PC-3 (cell line): ENCODE results near the gene SPAAR. TPM values are rescaled to one million over a fixed set of nuclear protein-coding genes. Genes with fewer than 3 reads are reported as not detected.

Experiments
- ATAC-seq: fragments of 200-7000 bp; cut with Tn5 transposase; 2 replicates; pipeline ENCODE4 v1.9.1; 2020; ENCODE audit warnings: mild to moderate bottlenecking, moderate library complexity
- BruUV-seq: library from RNA; stranded (reverse); fragments of 400-500 nt; replicated peaks from 2 replicates; lab custom pipeline; 2021; lab: Mats Ljungman, UMichigan
- CTCF ChIA-PET: fragments of 300-600 bp; sonication (Branson Sonifier 250); formaldehyde crosslinking; loops from one replicate; lab custom pipeline; 2022; ENCODE audit warnings: antibody characterized with exemption; lab: Charles Lee
- POLR2A ChIA-PET: fragments of 300-600 bp; sonication (Branson Sonifier 250); formaldehyde crosslinking; loops from one replicate; lab custom pipeline; 2022; ENCODE audit warnings: antibody characterized with exemption; ENCODE audit not compliant: unreplicated experiment; lab: Charles Lee
- DNase-seq: peaks from one replicate; pipeline ENCODE4 v3.0.0-alpha.2; 2015
- H2AFZ ChIP-seq: fragments of 300-600 bp; sonication (generic); 2 replicates; pipeline ENCODE4 v1.6.0; 2016; ENCODE audit warnings: antibody characterized with exemption, low read length
- H3F3A ChIP-seq: fragments of 300-600 bp; sonication (generic); one replicate; pipeline ENCODE4 v1.6.0; 2017; ENCODE audit warnings: antibody characterized with exemption, low read length, control low read depth, mild to moderate bottlenecking; ENCODE audit not compliant: unreplicated experiment
- H3K27ac ChIP-seq: fragments of 300-600 bp; sonication (generic); 2 replicates; pipeline ENCODE4 v1.5.1; 2016; ENCODE audit warnings: mild to moderate bottlenecking, low read length
- H3K27me3 ChIP-seq: fragments of 300-600 bp; sonication (generic); 2 replicates; pipeline ENCODE4 v1.6.1; 2016; ENCODE audit warnings: low read length, mixed read lengths
- H3K36me3 ChIP-seq: fragments of 300-600 bp; sonication (generic); 2 replicates; pipeline ENCODE4 v1.6.1; 2016; ENCODE audit warnings: low read depth, mixed run types, low read length, mixed read lengths
- H3K4me1 ChIP-seq: fragments of 300-600 bp; sonication (generic); 2 replicates; pipeline ENCODE4 v1.5.1; 2016; ENCODE audit warnings: low read length; ENCODE audit not compliant: insufficient read depth
- H3K4me2 ChIP-seq: fragments of 300-600 bp; sonication (generic); 2 replicates; pipeline ENCODE4 v1.6.0; 2016; ENCODE audit warnings: low read length
- H3K4me3 ChIP-seq: fragments of 300-600 bp; sonication (generic); 2 replicates; pipeline ENCODE4 v1.5.1; 2016; ENCODE audit warnings: mild to moderate bottlenecking, low read length, mixed read lengths
- H3K79me2 ChIP-seq: fragments of 300-600 bp; sonication (generic); 2 replicates; pipeline ENCODE4 v1.6.1; 2017; ENCODE audit warnings: low read length, mixed read lengths
- H3K9ac ChIP-seq: fragments of 300-600 bp; sonication (generic); 2 replicates; pipeline ENCODE4 v1.6.0; 2016; ENCODE audit warnings: mild to moderate bottlenecking, low read length
- H3K9me2 ChIP-seq: fragments of 300-600 bp; sonication (generic); replicated peaks from 2 replicates; pipeline ENCODE4 v1.6.1; 2016; ENCODE audit warnings: mixed run types, low read length, mixed read lengths
- H3K9me3 ChIP-seq: fragments of 300-600 bp; sonication (generic); 2 replicates; pipeline ENCODE4 v1.6.1; 2016; ENCODE audit warnings: low read length, mixed read lengths
- H4K20me1 ChIP-seq: fragments of 300-600 bp; sonication (generic); 2 replicates; pipeline ENCODE4 v1.6.1; 2016; ENCODE audit warnings: low read length, mixed read lengths
- EZH2 ChIP-seq: fragments of 300-600 bp; sonication (generic); IDR thresholded peaks from one replicate; pipeline ENCODE4 v1.6.1; 2017; ENCODE audit warnings: antibody characterized with exemption, mild to moderate bottlenecking, low read length; ENCODE audit not compliant: unreplicated experiment
- EZH2phosphoT487 ChIP-seq: fragments of 300-600 bp; sonication (generic); IDR thresholded peaks from 2 replicates; pipeline ENCODE4 v1.6.1; 2018; ENCODE audit warnings: mild to moderate bottlenecking, antibody characterized with exemption, low read length, borderline replicate concordance
- intact Hi-C: fragments of 100-400 bp; cut with micrococcal nuclease; formaldehyde crosslinking; loops from 2 replicates; pipeline ENCODE4 v1.9.0; 2023
- total RNA-seq: library from RNA; depleted of rRNA; stranded (reverse); fragments of >200 nt; gene quantifications from 2 replicates; pipeline ENCODE4 v1.2.3, GENCODE V29; 2014; rRNA removed
- TF ChIP-seq, protein P1 (sequence below): fragments of 300-600 bp; sonication (generic); conservative IDR thresholded peaks from 2 replicates; pipeline ENCODE4 v1.5.1; 2017; ENCODE audit warnings: antibody characterized with exemption, low read depth, mild to moderate bottlenecking, low read length

The SPAAR gene
- total RNA-seq, 1 experiment from 2014 or later, result not detected

DNA sequence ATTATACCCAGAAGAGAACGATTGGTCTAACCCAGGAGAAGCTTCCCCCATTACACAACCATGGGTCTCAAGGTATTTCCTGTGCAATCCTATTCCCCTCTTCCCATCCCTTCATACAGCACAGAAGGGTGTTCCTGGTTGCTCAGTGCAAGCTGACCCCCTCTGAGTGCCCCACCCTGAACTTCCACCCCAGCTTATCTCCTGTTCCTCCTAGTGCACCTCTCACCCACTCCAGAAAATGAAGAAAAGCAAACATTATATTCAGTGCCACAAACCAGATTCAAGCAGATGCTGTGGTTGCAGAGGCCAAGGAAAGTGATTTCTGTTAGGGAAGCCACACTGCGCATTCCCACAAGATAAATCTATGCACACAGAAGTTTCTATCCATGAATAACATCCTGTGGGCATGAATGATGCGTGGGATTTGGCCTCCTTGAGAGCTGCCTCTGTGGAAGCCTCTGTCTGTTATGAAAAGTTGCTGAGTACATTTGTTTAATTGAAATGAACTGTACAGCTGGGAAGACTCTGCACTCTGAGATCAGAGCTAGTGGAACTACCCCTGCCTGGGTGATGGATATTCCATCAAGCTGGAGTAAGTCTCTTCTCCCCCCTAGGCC, 50.9 kb downstream of the SPAAR start:
- ATAC-seq, result no peak
- H3K4me2 ChIP-seq, result no peak overlapping the region

More for the DNA sequence above, 50.9 kb downstream of the SPAAR start:
- Histone ChIP-seq H3K4me1 (no peaks in the 10 kb centered on the region; the same call in 1 of the 2 replicates), H3K27me3 (no peaks in the 10 kb centered on the region), H3K36me3 (no peaks in the 10 kb centered on the region), H2AFZ (no peak overlapping the region), H3K9me2 (no peaks in the 10 kb centered on the region), H3K9ac (no peak overlapping the region), H3K9me3 (no peaks in the 10 kb centered on the region), H3K27ac (no peak overlapping the region), H3K79me2 (no peaks in the 10 kb centered on the region), H4K20me1 (no peaks in the 10 kb centered on the region), H3F3A (no peaks in the 10 kb centered on the region), H3K4me3 (no peak overlapping the region)
- DNase-seq, result no peak
- TF ChIP-seq EZH2 (no peak), EZH2phosphoT487 (no peak)
- TF ChIP-seq, protein P1, sequence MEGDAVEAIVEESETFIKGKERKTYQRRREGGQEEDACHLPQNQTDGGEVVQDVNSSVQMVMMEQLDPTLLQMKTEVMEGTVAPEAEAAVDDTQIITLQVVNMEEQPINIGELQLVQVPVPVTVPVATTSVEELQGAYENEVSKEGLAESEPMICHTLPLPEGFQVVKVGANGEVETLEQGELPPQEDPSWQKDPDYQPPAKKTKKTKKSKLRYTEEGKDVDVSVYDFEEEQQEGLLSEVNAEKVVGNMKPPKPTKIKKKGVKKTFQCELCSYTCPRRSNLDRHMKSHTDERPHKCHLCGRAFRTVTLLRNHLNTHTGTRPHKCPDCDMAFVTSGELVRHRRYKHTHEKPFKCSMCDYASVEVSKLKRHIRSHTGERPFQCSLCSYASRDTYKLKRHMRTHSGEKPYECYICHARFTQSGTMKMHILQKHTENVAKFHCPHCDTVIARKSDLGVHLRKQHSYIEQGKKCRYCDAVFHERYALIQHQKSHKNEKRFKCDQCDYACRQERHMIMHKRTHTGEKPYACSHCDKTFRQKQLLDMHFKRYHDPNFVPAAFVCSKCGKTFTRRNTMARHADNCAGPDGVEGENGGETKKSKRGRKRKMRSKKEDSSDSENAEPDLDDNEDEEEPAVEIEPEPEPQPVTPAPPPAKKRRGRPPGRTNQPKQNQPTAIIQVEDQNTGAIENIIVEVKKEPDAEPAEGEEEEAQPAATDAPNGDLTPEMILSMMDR, result no peak
- CTCF ChIA-PET, result no interaction called here
- no TSS peak for BruUV-seq
- POLR2A ChIA-PET, result no interaction called here
- intact Hi-C loops, result no loop called here

Other genes with a start within 250 kb of the SPAAR start
- gene ARHGEF39, start 244.3 kb upstream of the SPAAR start, total RNA-seq, result 2.6 and 4.1 TPM in 2 replicates
- 7.7 and 11.2 TPM in 2 replicates for gene CA9, start 235.6 kb upstream of the SPAAR start, total RNA-seq
- gene TPM2, start 219.6 kb upstream of the SPAAR start, total RNA-seq, result 7.0 and 10.4 TPM in 2 replicates
- gene TLN1, start 177.3 kb upstream of the SPAAR start, total RNA-seq, result 118 and 153 TPM in 2 replicates
- 34.8 and 47.1 TPM in 2 replicates for gene CREB3, start 176.8 kb upstream of the SPAAR start, total RNA-seq
- 60.9 and 81.7 TPM in 2 replicates for gene GBA2, start 160.3 kb upstream of the SPAAR start, total RNA-seq
- gene RGP1, start 160.2 kb upstream of the SPAAR start, total RNA-seq, result 13.8 and 14.3 TPM in 2 replicates
- 145 and 149 TPM in 2 replicates for gene MSMP, start 155.2 kb upstream of the SPAAR start, total RNA-seq
- 1.0 and 1.5 TPM in 2 replicates for gene NPR2, start 117.9 kb upstream of the SPAAR start, total RNA-seq
- not detected in 2 replicates for gene SPAG8, start 97.2 kb upstream of the SPAAR start, total RNA-seq
- 69.7 and 78.5 TPM in 2 replicates for gene HINT2, start 94.4 kb upstream of the SPAAR start, total RNA-seq
- gene FAM221B, start 80.8 kb upstream of the SPAAR start, total RNA-seq, result 0.29 TPM in 1 of 2 replicates, not detected in the other
- 1.6 and 2.4 TPM in 2 replicates for gene TMEM8B, start 80.3 kb upstream of the SPAAR start, total RNA-seq
- gene OR13J1, start 39.1 kb upstream of the SPAAR start, total RNA-seq, result not detected in 2 replicates
- gene HRCT1, start 3.3 kb upstream of the SPAAR start, total RNA-seq, result 1.7 TPM in 2 replicates
- gene OR2S2, start 48.7 kb downstream of the SPAAR start, total RNA-seq, result not detected in 2 replicates
- gene RECK, start 127.4 kb downstream of the SPAAR start, total RNA-seq, result 3.8 and 5.0 TPM in 2 replicates
- gene GLIPR2, start 227.2 kb downstream of the SPAAR start, total RNA-seq, result 6.7 and 10.1 TPM in 2 replicates